ENCODE results near the gene HDHD5.
"Not testable (repeated sequence)": the region's sequence is repeated elsewhere in the genome, so short reads cannot be mapped to it uniquely, and the experiment has no call there.

Gene HDHD5

GRCh38 chr22:17152971-17153370, 6.1 kb downstream of the HDHD5 start:
- DNase-seq = no peak

DNA sequence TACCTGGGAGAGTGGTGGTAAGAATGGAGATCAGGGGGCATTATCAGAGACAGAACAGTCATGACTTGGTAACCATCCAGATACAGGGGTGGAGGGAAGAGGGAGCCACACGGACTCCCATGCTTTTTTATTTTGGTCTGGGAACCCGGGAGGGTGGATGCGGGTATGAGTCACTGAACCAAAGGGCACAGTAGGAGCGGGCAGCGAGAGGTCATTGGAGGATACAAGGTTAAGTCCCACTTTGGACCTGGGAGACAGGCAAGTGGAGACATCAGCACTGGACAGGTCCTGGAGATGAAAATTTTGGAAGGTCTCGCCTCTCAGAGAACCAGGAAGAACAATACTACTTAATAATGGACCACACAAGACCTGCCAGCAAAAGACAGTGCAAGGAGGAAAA, 6.7 kb downstream of the HDHD5 start:
- DNase-seq = no peak

GRCh38 chr22:17149076-17149815, 9.8 kb downstream of the HDHD5 start:
- DNase-seq = no peak

DNA sequence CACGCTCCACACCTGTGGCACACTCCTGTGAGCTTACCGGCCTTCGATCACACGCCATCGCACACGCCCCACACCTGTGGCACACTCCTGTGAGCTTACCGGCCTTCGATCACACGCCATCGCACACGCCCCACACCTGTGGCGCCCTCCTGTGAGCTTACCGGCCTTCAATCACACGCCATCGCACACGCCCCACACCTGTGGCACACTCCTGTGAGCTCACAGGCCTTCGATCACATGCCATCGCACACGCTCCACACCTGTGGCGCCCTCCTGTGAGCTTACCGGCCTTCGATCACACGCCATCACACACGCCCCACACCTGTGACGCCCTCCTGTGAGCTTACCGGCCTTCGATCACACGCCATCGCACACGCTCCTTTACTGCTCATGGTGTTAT, 11.6 kb downstream of the HDHD5 start:
- not testable (repeated sequence) for DNase-seq

DNA sequence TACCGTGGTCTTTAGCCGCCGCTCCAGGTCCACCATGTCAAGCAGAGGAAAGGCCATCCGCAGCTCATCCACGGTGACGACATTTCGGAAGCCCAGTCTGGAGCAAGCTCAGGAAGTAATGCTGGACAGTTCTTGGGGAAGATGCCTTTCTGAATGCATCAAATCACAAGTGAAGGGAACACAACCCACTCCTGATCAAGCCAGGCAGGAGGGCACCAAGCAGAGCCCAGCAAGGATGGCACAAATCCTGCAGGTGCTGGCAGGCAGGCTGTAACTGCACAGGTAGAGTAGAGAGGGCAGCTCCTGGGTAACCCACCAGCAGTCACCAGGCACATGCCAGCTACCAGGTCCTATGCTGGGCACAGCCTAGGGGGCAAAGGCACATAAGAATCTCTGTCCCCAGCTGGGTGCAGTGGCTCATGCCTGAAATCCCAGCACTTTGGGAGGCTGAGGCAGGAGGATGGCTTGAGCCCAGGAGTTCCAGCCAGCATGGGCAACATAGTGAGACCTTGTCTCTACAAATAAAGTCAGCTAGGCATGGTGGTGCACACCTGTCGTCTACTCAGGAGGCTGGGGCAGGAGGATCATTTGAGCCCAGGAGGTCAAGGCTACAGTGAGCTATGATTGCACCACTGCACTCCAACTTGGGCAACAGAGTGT, 13.9 kb downstream of the HDHD5 start:
- no peak for DNase-seq

DNA sequence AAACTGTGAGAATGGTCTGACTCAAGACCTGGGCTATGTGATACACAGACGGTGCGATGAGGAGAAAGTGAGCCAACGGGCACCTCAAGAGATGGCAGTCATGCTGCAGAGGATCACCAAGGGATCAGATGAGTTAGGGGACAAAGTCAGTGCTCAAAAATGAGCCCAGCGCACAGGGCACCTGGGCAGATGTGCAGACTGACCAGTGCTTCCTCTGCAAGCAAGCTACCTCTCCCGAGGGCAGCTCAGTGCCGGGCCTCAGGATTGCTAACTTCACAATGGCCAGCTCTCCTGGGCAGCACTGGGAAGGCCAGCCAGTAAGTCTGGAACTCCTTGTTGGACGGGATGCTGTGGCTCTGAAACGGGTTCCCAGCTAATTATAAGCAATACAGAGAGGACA, 15.3 kb downstream of the HDHD5 start:
- no peak for DNase-seq

DNA sequence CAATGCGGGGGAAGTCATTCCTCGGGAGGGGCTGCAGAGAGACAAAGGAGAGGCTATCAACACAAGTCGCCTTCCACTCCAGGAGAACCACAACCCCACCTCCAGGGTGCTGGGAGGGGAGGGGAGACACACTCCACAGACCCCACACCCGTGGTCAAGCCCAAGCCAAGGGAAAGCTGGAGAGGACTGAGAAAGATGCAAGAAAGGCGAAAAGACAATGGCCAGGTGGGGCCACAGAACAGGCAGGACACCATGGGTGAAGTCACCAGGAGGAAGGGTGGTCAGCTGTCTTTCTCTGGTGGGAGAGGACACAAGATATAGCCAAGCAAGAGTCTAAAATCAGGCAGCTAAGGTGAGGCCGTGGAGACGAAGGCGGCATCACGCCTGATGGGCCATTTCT, 16.0 kb downstream of the HDHD5 start:
- no peak for DNase-seq

GRCh38 chr22:17140826-17141766, 18.0 kb downstream of the HDHD5 start:
- DNase-seq = no peak

DNA sequence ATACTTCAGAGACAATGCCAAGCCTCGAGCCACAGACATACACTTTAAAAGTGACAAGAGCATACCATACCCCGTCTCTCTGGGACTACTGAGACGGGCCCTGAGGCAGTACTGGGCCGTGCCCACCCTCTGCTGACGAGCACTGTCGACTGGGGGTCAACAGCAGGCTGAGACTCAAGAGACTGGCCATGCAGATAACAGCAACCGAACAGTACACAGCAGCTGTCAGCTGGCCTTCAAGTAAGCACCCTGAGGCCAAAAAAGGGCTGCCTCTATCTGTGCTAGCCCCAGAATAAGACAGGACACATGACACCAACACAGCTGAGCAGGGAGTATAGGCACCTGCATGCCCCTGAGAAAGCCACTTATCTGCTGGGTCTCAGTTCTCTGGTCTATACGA, 19.1 kb downstream of the HDHD5 start:
- no peak for DNase-seq

DNA sequence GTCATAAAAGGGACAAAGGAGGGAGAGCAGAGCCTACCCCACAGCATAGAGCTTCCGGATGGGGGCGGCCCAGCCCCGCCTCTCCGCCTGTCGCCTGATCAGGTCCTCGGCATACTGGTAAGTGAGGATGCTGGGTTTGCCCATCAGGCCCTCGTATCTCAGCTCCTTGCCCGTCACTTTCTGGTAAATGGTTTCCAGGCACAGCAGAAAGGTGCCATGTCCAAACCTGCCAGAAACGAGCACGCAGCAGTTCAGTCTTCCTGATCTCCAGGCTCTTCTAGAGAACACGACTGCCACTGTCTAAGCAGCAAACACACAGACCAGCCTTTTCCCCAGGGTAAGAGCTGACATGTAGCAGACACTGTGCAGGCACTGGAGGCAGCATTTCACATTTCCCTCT, 20.6 kb downstream of the HDHD5 start:
- no peak for DNase-seq

GRCh38 chr22:17137861-17138425, 21.1 kb downstream of the HDHD5 start:
- no peak for DNase-seq

DNA sequence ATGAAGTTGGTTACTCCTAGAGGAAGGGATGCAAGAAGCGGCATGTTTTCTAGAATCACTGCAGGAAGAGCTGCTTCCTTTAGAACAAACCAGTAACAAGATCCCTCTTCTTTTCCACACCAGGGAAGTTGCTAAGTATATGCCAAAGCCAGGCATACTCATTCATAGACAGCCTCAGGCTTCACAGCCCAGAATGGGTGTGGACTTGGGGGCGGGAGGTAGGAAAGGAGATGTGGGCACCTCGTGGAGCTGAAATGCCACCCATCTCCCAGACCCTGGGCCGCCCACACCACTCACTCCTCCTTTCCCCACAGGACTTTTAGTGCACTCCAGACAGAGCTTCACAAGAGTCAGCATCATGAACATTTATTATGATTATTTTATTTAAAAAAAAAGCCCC, 21.9 kb downstream of the HDHD5 start:
- no peak for DNase-seq

- no peak for DNase-seq
Observed at GRCh38 chr22:17135153-17135760, 23.8 kb downstream of the HDHD5 start.

- DNase-seq = no peak
Observed at GRCh38 chr22:17133137-17133536, 25.9 kb downstream of the HDHD5 start.

GRCh38 chr22:17132112-17132511, 27.0 kb downstream of the HDHD5 start:
- no peak for DNase-seq

GRCh38 chr22:17131686-17132085, 27.4 kb downstream of the HDHD5 start:
- DNase-seq = no peak

- DNase-seq = no peak
Observed at GRCh38 chr22:17130199-17130598, 28.9 kb downstream of the HDHD5 start.

DNA sequence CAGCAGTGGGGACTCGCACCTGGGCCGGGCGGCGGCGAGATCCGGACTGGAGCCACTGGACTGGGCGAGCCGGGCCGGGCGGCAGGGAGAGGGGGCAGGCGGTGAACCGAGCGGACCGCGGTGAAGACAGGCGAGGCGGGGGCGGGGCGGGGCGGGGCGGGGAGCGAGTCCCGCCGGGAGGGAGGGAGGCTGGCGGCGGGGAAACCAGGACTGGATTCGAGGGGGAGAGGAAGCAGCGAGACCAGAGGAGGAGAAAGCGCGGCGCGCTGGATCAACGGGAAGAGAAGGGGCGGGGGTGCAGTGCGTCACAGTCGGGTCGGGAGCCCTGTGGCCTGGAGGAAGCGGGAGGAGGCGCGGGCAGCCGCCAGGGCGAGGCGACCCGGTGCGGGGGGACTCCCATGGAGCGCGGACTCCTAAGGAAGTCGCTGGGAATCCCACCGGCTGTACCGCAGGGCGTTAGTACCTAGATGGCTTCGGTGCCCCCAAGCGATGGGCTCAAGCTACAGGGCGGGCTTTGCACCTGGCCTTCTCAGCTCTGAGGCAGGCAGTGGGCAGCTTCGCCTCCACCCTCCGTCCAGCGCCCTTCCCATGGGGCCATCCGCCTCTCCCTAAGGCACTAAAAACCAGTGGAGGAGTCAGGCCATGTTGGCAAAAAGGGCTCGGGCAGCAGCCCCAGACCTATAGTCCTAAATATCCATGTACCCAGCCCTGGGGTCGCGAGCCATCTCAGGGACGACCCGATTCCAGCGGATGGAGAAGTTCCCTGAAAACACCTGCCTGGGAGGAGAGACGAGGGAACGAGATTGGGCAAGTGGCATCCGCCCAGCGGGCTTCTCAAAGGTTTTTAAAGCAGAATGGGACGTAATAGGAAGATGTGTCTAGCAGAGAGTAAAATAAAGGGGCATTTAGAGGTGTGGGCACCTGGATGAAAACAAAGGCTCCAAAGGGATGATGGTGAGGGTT, 37.6 kb downstream of the HDHD5 start, which contains the start of gene TMEM121B:
TMEM121B (minus strand) TSS at position 128 of the 963 bp plus-strand sequence. CDS start 233 bp downstream, outside the sequence.
- peak; percentile 56 for DNase-seq

- DNase-seq = peak; percentile 32
Observed at GRCh38 chr22:17120711-17121232, 38.3 kb downstream of the HDHD5 start.

GRCh38 chr22:17120281-17120680, 38.8 kb downstream of the HDHD5 start:
- peak; percentile 63 for DNase-seq
